Mesothelial cell of epicardium (in vitro differentiated cells): ENCODE measurements around the gene KLHL10. TPM values are rescaled to one million over a fixed set of nuclear protein-coding genes. Genes with fewer than 3 reads are reported as not detected.

ENCODE experiments used
- DNase-seq, 2 experiments: peaks; one replicate each; pipeline ENCODE4 v3.0.0; 2021; ENCODE audit warnings: low spot score in 2 of 2; ENCODE audit not compliant: unreplicated experiment in 2 of 2
- H3K27ac Mint-ChIP-seq: 2 replicates; pipeline ENCODE4 v1.8.0; 2021; ENCODE audit warnings: mixed read lengths
- H3K27me3 Mint-ChIP-seq: 2 replicates; pipeline ENCODE4 v1.8.0; 2021; ENCODE audit warnings: low read depth, mixed read lengths
- H3K36me3 Mint-ChIP-seq: 2 replicates; pipeline ENCODE4 v1.8.0; 2021; ENCODE audit warnings: mixed read lengths
- H3K4me1 Mint-ChIP-seq: 2 replicates; pipeline ENCODE4 v1.8.0; 2021; ENCODE audit warnings: mixed read lengths
- H3K4me3 Mint-ChIP-seq: 2 replicates; pipeline ENCODE4 v1.8.0; 2021; ENCODE audit warnings: mild to moderate bottlenecking, moderate library complexity, mixed read lengths
- H3K9me3 Mint-ChIP-seq: 2 replicates; pipeline ENCODE4 v1.8.0; 2021; ENCODE audit warnings: mixed read lengths
- CTCF ChIP-seq: fragments of 200-600 bp; sonication (generic); IDR thresholded peaks from one replicate; pipeline ENCODE4 v1.5.0; 2021; ENCODE audit warnings: antibody characterized with exemption; ENCODE audit not compliant: unreplicated experiment
- total RNA-seq: library from RNA; stranded (reverse); gene quantifications from 3 replicates; pipeline ENCODE4 v1.2.1, GENCODE V29; 2021

The KLHL10 gene
- total RNA-seq, 1 donor from 2014 or later, result 0.27 TPM

GRCh38 chr17:41803049-41804020 is 34.3 kb upstream of the KLHL10 start:
- Mint-ChIP-seq H3K4me1 (peaks cover 20% of the 10 kb centered on the region), H3K9me3 (no peaks in the 10 kb centered on the region), H3K27me3 (no peaks in the 10 kb centered on the region), H3K36me3 (peaks cover 11% of the 10 kb centered on the region), H3K27ac (no peak overlapping the region), H3K4me3 (no peak overlapping the region)
- DNase-seq, result no peak
- TF ChIP-seq CTCF, result no peak

GRCh38 chr17:41806685-41807445 is 30.8 kb upstream of the KLHL10 start:
- H3K36me3 Mint-ChIP-seq, result peaks cover 14% of the 10 kb centered on the region
- peaks cover 16% of the 10 kb centered on the region for H3K4me1 Mint-ChIP-seq
- no peak for DNase-seq
- TF ChIP-seq CTCF, result no peak
- no peaks in the 10 kb centered on the region for H3K9me3 Mint-ChIP-seq
- H3K4me3 Mint-ChIP-seq, result no peak overlapping the region
- H3K27ac Mint-ChIP-seq, result no peak overlapping the region
- no peaks in the 10 kb centered on the region for H3K27me3 Mint-ChIP-seq

GRCh38 chr17:41810659-41811548 is 26.7 kb upstream of the KLHL10 start:
- no peaks in the 10 kb centered on the region for H3K9me3 Mint-ChIP-seq
- peaks cover 29% of the 10 kb centered on the region for H3K4me1 Mint-ChIP-seq
- H3K27me3 Mint-ChIP-seq, result no peaks in the 10 kb centered on the region
- H3K4me3 Mint-ChIP-seq, result peak overlapping the region; percentile 84
- DNase-seq, result no peak
- TF ChIP-seq CTCF, result no peak
- H3K27ac Mint-ChIP-seq, result peak overlapping the region; percentile 85
- H3K36me3 Mint-ChIP-seq, result peaks cover 9% of the 10 kb centered on the region

- no peaks in the 10 kb centered on the region for H3K9me3 Mint-ChIP-seq
- peak within 1 kb of the TSS; percentile 85 for H3K27ac Mint-ChIP-seq
- peaks cover 9% of the 10 kb centered on the region for H3K36me3 Mint-ChIP-seq
- H3K4me1 Mint-ChIP-seq, result peaks cover 29% of the 10 kb centered on the region
- peak within 1 kb of the TSS; percentile 84 for H3K4me3 Mint-ChIP-seq
- H3K27me3 Mint-ChIP-seq, result no peaks in the 10 kb centered on the region
- DNase-seq, result peak; percentile 72 to 84
- peak; percentile 28 for TF ChIP-seq CTCF
These were observed 25.9 kb upstream of the KLHL10 start, which contains the start of gene P3H4 for GRCh38 chr17:41811549-41812380. P3H4 (minus strand) TSS chr17:41811949; CDS start chr17:41811915, 34 bp downstream.
